GM13976 (cell line): ENCODE results near the gene LHX6.

Source experiments
- DNase-seq: peaks from one replicate; pipeline ENCODE4 v3.0.0; 2012; ENCODE audit warnings: low spot score
- CTCF ChIP-seq: IDR thresholded peaks from 2 replicates; pipeline ENCODE4 v1.5.1; 2012; ENCODE audit warnings: borderline replicate concordance, mild to moderate bottlenecking; ENCODE audit not compliant: insufficient read depth; ENCODE audit errors: extremely low read depth, missing control alignments, control extremely low read depth
- in situ Hi-C: fragments of 300-500 bp; cut with MboI; formaldehyde crosslinking; loops from one replicate; pipeline ENCODE4 v1.12.0; 2022; ENCODE audit warnings: low sequenced_read_pairs, mixed read lengths, inconsistent platforms; ENCODE audit not compliant: unreplicated experiment

The LHX6 gene

GRCh38 chr9:122193651-122194050 lies 35.1 kb downstream of the LHX6 start:
- no peak for TF ChIP-seq CTCF
- in situ Hi-C loops, result no loop called here
- no peak for DNase-seq

GRCh38 chr9:122192914-122193525 lies 35.7 kb downstream of the LHX6 start:
- no peak for TF ChIP-seq CTCF
- DNase-seq, result no peak
- in situ Hi-C loops, result no loop called here

GRCh38 chr9:122192261-122192875 lies 36.4 kb downstream of the LHX6 start:
- TF ChIP-seq CTCF, result no peak
- in situ Hi-C loops, result no loop called here
- no peak for DNase-seq

GRCh38 chr9:122191584-122191983 lies 37.2 kb downstream of the LHX6 start:
- TF ChIP-seq CTCF, result no peak
- DNase-seq, result no peak
- in situ Hi-C loops, result no loop called here

- no peak for TF ChIP-seq CTCF
- in situ Hi-C loops, result no loop called here
- no peak for DNase-seq
Measured at GRCh38 chr9:122190597-122191381, 38.0 kb downstream of the LHX6 start.

GRCh38 chr9:122188369-122188768 lies 40.4 kb downstream of the LHX6 start:
- in situ Hi-C loops, result no loop called here
- TF ChIP-seq CTCF, result no peak

More at GRCh38 chr9:122188369-122188768, 40.4 kb downstream of the LHX6 start:
- DNase-seq, result no peak
